GM08714 (cell line): ENCODE results near the gene CTNNA3.

ENCODE experiments used
- H3K4me3 ChIP-seq: fragments of 200-500 bp; sonication (Bioruptor generic); 2 replicates; pipeline ENCODE4 v1.5.1; 2014; ENCODE audit warnings: mild to moderate bottlenecking, low read length, inconsistent platforms
- ZNF274 ChIP-seq: IDR thresholded peaks from 2 replicates; pipeline ENCODE4 v1.6.1; 2012; ENCODE audit warnings: mild to moderate bottlenecking, low read depth, low read length

Gene CTNNA3

DNA sequence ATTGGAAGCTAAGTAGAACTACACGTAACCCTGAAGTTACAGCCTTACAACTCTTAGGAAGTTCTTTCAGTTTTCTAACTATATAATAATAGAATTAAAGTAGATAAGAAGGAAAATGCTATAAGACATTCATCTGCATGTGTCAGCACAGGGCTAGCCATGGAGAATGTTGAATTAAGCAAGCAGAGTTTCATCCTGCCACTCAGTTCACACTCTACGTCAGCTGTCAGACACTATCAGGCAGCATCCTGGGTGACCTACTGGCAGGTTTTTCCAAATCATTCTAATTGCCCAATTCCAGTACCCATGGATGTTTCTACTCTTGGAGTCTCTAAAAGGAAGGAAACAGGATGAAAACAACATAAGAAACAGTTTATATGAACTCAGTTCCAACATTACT lies 815.2 kb downstream of the CTNNA3 start:
- H3K4me3 ChIP-seq = no peak overlapping the region
- TF ChIP-seq ZNF274 = no peak

GRCh38 chr10:66880292-66880691 lies 815.7 kb downstream of the CTNNA3 start:
- no peak for TF ChIP-seq ZNF274
- H3K4me3 ChIP-seq = no peak overlapping the region

GRCh38 chr10:66877361-66877760 lies 818.6 kb downstream of the CTNNA3 start:
- TF ChIP-seq ZNF274 = no peak

DNA sequence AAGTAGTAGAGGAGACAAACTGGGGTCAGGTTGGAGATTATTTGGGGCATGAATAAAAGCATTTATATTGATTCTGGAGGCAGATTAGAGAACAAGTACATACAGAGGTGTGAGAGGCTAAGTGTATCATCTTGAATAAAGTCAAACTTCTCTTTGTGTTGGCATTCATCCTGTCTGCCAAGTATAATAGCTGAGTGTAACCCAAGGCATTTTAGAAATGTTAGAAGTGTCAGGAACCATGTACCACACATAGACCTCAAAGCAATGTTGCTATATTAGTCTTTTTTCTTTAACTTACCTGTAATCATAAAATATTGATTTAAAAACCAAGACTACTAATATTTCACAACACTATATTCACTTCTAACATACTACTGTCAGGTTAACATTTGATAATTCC lies 826.4 kb downstream of the CTNNA3 start:
- TF ChIP-seq ZNF274 = no peak
- H3K4me3 ChIP-seq = no peak overlapping the region

More at GRCh38 chr10:66877361-66877760, 818.6 kb downstream of the CTNNA3 start:
- no peak overlapping the region for H3K4me3 ChIP-seq

- TF ChIP-seq ZNF274 = no peak
- H3K4me3 ChIP-seq = no peak overlapping the region
Observed at GRCh38 chr10:66862687-66863258, 833.2 kb downstream of the CTNNA3 start.

- no peak overlapping the region for H3K4me3 ChIP-seq
- TF ChIP-seq ZNF274 = no peak
Observed at GRCh38 chr10:66860376-66860945, 835.5 kb downstream of the CTNNA3 start.

GRCh38 chr10:66852811-66853210 lies 843.2 kb downstream of the CTNNA3 start:
- no peak for TF ChIP-seq ZNF274
- no peak overlapping the region for H3K4me3 ChIP-seq

DNA sequence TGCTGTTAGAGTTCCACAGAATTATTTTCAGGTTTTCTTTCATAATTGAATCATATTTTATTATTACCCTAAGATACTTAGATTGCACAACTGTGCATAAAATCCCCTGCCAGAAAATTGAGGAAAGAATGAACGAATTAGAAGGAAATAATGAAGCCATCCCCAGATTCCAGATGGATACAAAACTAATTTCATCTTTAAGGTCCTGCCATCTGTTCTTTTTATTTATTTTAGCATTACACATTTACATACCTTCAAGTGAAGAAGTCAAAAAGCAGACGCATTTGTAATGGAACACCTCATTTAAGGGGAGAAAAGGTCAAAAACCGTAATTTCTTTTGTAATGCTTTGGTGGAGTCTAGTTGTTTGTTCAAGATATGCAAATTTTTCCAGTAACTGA lies 847.1 kb downstream of the CTNNA3 start:
- no peak for TF ChIP-seq ZNF274
- no peak overlapping the region for H3K4me3 ChIP-seq

- TF ChIP-seq ZNF274 = no peak
- H3K4me3 ChIP-seq = no peak overlapping the region
Observed at GRCh38 chr10:66844176-66844942, 851.6 kb downstream of the CTNNA3 start.

GRCh38 chr10:66843396-66843795 lies 852.6 kb downstream of the CTNNA3 start:
- H3K4me3 ChIP-seq = no peak overlapping the region
- TF ChIP-seq ZNF274 = no peak

DNA sequence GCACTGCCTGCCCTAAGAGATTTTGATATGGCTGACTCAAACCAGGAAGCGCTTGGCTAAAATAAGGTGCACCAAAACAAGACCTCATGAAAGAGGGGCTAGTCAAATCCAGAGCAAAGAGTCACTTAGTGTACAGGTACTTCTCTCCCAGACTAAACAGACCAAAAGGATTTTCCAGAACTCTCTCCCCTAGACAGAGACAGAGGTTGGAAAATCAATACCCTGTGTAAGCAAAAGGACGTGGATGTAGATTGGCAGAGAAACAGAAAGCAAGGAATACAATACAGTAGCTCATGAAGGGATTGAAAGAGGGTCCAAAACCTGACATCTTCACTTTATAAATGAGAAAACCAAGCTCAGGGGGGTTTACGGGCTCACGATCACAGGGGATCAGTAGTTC lies 853.1 kb downstream of the CTNNA3 start:
- H3K4me3 ChIP-seq = no peak overlapping the region
- TF ChIP-seq ZNF274 = no peak

DNA sequence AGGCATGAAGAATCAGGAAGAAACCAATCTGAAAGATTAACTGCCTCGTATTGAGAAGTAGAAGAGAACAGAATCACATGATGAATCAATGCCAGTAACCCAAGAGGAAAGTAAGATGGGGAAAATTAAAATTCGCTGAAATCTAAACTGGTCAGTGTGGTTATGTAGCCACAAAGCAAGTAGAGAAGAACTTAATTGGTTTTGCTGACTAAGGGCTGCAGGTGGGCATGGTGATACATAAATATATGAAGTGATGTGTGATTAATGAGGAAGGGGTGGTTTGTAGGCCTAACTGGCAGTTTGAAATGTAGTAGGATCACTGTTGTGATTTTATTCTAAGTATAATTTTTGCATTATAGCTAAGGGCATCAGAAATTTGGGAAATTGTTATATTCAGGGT lies 853.6 kb downstream of the CTNNA3 start:
- no peak overlapping the region for H3K4me3 ChIP-seq
- TF ChIP-seq ZNF274 = no peak

- TF ChIP-seq ZNF274 = no peak
- no peak overlapping the region for H3K4me3 ChIP-seq
Observed at GRCh38 chr10:66838656-66839055, 857.3 kb downstream of the CTNNA3 start.

DNA sequence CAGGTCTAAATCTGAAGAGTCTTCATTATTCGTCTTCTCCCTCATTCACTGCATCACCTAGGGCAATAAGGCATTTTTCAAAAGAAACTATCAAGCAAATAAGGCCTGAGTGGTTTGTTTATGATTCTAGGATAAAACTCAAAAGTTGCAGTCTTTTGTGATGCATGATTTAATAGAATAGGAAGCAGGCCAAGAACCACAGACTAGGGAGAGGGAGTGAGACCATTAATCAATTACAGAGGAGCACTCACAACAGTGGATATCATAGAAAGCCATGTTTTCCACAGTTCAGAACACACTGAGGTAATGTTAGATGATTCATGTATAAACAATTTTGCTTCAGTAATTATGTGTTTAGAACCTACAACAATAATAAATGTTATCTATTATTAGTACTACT lies 858.0 kb downstream of the CTNNA3 start:
- no peak for TF ChIP-seq ZNF274

DNA sequence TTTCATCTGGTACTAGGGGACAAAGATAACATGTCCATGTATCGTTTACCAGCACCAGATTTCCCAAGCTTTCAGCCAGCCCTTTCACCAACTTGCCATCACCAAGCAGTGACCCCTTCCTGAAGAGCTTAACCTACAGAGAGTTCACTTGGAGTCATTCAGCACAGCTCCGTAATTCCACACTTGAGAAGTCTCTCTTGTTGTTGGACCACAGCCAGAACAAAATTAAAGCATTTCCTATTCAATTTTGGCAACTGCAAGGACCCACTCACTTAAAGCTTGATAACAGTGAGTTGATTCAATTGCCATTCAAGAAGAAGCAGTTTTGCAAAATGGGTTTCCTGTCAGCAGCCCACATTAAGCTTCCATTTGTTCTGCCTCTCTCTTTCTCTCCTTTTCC lies 858.7 kb downstream of the CTNNA3 start:
- H3K4me3 ChIP-seq = no peak overlapping the region
- TF ChIP-seq ZNF274 = no peak

More for the DNA sequence above, 858.0 kb downstream of the CTNNA3 start:
- H3K4me3 ChIP-seq = no peak overlapping the region
